Measurements from ENCODE around the gene DMD. TPM values are rescaled to one million over a fixed set of nuclear protein-coding genes. Genes with fewer than 3 reads are reported as not detected.

DMD gene
- total and polyA plus RNA-seq, 8 donors = 6.8 to 117 (median 44.2) TPM

GRCh38 chrX:31376408-31377022, 1834.8 kb downstream of the DMD start:
- peak in 1 of 2 donors; percentile 5 for DNase-seq
- 25 to 58% (median 36%) methylated on average over 2 of the region's 2 CpGs for WGBS, 5 donors
- TF ChIP-seq POLR2A (IDR thresholded peaks at IDR 0.05) (no peak), EP300 (IDR thresholded peaks at IDR 0.05) (no peak), POLR2AphosphoS5 (IDR thresholded peaks at IDR 0.05) (no peak)
- TF ChIP-seq, protein P1, sequence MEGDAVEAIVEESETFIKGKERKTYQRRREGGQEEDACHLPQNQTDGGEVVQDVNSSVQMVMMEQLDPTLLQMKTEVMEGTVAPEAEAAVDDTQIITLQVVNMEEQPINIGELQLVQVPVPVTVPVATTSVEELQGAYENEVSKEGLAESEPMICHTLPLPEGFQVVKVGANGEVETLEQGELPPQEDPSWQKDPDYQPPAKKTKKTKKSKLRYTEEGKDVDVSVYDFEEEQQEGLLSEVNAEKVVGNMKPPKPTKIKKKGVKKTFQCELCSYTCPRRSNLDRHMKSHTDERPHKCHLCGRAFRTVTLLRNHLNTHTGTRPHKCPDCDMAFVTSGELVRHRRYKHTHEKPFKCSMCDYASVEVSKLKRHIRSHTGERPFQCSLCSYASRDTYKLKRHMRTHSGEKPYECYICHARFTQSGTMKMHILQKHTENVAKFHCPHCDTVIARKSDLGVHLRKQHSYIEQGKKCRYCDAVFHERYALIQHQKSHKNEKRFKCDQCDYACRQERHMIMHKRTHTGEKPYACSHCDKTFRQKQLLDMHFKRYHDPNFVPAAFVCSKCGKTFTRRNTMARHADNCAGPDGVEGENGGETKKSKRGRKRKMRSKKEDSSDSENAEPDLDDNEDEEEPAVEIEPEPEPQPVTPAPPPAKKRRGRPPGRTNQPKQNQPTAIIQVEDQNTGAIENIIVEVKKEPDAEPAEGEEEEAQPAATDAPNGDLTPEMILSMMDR (IDR thresholded peaks at IDR 0.05) = no peak
- Histone ChIP-seq H3K27me3 (no peaks in the 10 kb centered on the region), H3K9me3 (no peaks in the 10 kb centered on the region), H3K27ac (peak overlapping the region in 1 of 5 donors; percentile 5), H3K36me3 (no peaks in the 10 kb centered on the region), H3K4me3 (no peak overlapping the region), H3K4me1 (no peaks in the 10 kb centered on the region)
- intact Hi-C loops (cut with DNase I; ENCODE audit: low total_unique reads) = no loop called here

DNA sequence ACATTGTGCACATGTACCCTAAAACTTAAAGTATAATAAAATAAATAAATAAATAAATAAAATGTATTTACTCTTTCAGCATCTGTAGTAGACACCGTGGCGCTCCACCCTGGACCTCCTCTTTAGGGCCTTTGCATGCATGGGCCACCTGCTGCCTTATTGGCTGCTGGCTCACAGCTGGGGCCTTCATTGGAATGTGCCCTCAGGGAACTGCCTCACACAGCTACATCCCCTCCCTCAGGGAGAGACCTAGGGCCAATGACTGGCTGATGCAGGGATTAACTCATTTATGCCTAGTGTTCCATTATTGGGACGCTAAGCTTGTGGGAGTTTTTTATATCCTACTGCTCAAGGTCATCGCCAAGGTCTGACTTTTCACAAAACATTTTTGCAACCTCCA, 1836.6 kb downstream of the DMD start:
- H3K4me3 ChIP-seq = no peak overlapping the region
- H3K27me3 ChIP-seq = no peaks in the 10 kb centered on the region
- TF ChIP-seq EP300 (IDR thresholded peaks at IDR 0.05) (no peak), POLR2A (IDR thresholded peaks at IDR 0.05) (no peak), POLR2AphosphoS5 (IDR thresholded peaks at IDR 0.05) (no peak)
- TF ChIP-seq, protein P1 (IDR thresholded peaks at IDR 0.05) = no peak
- DNase-seq = no peak
- no peaks in the 10 kb centered on the region for H3K36me3 ChIP-seq
- no peaks in the 10 kb centered on the region for H3K9me3 ChIP-seq
- no peaks in the 10 kb centered on the region for H3K4me1 ChIP-seq
- WGBS, 5 donors = 63 to 100% (median 93%) methylated on average over 4 of the region's 4 CpGs
- intact Hi-C loops (cut with DNase I; ENCODE audit: low total_unique reads) = no loop called here
- no peak overlapping the region for H3K27ac ChIP-seq

DNA sequence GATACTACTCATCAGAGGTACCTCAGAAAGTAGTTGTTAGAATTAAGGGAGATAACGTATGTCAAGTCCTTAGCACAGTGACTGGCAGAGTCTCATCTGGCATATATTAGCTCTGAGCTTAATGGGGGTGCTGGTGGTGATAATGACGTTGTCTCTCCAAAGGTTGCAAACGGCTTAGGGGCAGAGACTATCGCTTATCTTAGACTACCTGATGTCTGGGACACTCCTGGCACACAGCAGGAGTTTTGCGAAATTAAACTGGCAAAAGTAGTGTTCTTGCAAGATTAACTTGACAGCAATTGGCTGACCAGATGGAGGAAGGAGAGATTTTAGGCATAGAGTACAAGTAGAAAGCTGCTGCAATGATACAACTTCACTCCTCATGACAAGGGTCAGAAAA, 1839.4 kb downstream of the DMD start:
- DNase-seq = no peak
- WGBS, 5 donors = 52 to 81% (median 77%) methylated on average over 5 of the region's 5 CpGs
- intact Hi-C loops (cut with DNase I; ENCODE audit: low total_unique reads) = no loop called here
- H3K4me1 ChIP-seq = no peaks in the 10 kb centered on the region
- no peaks in the 10 kb centered on the region for H3K27me3 ChIP-seq
- no peak overlapping the region for H3K4me3 ChIP-seq
- no peak overlapping the region for H3K27ac ChIP-seq
- no peaks in the 10 kb centered on the region for H3K36me3 ChIP-seq
- no peaks in the 10 kb centered on the region for H3K9me3 ChIP-seq
- TF ChIP-seq, protein P1 (IDR thresholded peaks at IDR 0.05) = no peak
- TF ChIP-seq EP300 (IDR thresholded peaks at IDR 0.05) (no peak), POLR2AphosphoS5 (IDR thresholded peaks at IDR 0.05) (no peak), POLR2A (IDR thresholded peaks at IDR 0.05) (no peak)

DNA sequence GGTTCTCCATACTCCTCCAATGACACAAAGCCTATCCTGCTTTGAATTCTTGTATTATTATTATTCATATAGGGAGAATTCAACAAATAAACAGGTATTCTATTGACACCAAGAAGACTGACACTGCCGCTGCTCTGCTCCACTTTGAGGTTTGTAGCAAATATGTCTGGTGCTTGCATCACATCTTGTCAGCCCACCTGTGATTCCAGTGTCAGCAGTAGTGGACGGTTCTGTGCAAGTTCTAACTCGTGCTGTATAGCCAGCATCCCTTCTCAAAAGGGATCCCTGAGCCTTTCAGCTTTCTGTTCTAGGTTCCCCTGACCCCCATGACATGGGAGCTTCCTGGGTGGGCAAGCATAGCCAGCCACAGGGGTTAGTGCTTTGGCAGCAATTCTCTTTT, 1843.5 kb downstream of the DMD start:
- intact Hi-C loops (cut with DNase I; ENCODE audit: low total_unique reads) = no loop called here
- Histone ChIP-seq H3K9me3 (no peaks in the 10 kb centered on the region), H3K36me3 (no peaks in the 10 kb centered on the region), H3K27me3 (no peaks in the 10 kb centered on the region), H3K4me1 (no peaks in the 10 kb centered on the region), H3K27ac (no peak overlapping the region), H3K4me3 (no peak overlapping the region)
- no peak for DNase-seq
- 48 to 100% (median 71%) methylated on average over 1 to 3 of the region's 3 CpGs for WGBS, 5 donors
- TF ChIP-seq POLR2AphosphoS5 (IDR thresholded peaks at IDR 0.05) = no peak
- no peak for TF ChIP-seq EP300 (IDR thresholded peaks at IDR 0.05)
- TF ChIP-seq, protein P1 (IDR thresholded peaks at IDR 0.05) = no peak
- no peak for TF ChIP-seq POLR2A (IDR thresholded peaks at IDR 0.05)
